GM11168 (cell line): Measurements from ENCODE around the gene MAPK7.

ENCODE experiments used
- in situ Hi-C: fragments of 300-500 bp; cut with MboI; formaldehyde crosslinking; loops from one replicate; pipeline ENCODE4 v1.12.0; 2022; ENCODE audit warnings: low sequenced_read_pairs; ENCODE audit not compliant: unreplicated experiment

The MAPK7 gene

DNA sequence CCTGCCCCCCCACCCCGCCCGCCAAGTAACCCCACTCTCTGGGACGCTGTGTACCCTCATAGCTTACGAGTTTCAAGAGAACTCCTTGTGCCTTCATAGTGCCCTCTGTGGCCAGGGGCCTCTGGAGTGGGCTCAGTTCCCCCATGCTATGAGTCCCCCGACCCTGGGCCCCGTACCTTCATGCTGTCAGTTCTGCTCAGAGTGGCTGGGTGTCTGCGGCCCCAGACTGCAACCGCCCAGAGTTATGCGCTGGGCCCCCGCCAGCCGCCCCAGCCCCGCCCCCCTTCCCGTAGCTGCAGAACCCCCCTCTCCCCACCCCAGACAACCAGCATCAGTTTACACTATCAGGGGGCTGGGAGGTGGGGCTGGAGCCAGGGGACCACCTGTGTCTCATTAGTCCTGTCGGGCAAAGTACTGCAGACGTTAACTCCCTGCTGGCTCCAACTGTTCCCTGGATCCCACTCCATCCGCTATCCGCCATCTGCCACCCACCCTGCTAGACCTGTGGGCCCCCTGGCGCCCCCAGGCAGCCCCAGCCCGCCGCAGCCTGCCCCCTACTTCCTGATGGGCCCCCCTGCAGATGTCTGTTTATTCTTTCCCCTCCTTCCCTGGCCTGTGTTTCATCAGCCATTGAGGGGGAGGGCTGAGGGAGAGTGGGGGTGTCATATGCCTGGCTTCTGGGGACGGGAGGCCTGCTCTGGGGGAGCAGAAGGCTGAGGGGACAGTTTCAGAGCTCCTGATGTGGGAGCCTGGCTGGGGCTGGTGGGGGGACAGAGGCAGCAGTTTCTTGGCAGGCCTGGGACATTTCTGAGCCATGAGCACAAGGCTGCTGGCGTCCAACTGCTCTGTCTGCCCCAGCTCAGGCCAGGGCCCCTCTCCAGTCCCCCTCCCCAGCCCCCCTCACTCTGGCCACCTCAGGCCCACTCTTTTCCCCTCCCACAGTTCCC, 8.9 kb downstream of the MAPK7 start, which contains the start of gene MFAP4:
MFAP4 (minus strand) TSS at position 217 of the 947 bp plus-strand sequence; CDS start at position 182, 35 bp downstream.
- in situ Hi-C loops: no loop called here

DNA sequence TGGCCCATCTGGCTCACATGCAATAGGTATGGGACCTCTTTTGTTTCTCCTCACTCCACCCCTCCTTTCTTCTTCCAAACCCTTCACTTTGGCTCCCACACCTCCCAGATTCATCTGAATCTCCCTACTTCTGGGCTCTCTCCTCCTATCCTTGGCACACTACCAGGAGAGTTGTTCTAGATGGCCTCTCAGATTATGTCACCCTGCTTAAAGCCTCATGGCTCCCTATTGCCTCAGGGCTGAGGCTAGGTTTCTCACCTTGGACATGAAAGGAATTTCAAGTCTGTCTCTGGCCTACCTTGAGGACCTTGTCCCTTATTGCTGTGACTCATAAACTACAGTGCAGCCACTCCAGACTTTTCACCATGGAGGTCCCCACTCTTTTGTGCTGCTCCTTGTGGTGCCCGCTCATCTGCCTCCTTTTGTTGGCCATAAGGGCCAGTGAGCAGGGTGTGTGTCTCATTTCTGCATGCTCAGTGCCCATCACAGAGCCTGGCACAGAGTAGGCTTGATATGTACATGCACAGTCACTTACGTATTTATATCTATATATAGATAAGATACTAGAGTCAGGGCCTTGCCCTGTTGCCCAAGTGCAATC, 9.7 kb downstream of the MAPK7 start:
- in situ Hi-C loops: no loop called here

DNA sequence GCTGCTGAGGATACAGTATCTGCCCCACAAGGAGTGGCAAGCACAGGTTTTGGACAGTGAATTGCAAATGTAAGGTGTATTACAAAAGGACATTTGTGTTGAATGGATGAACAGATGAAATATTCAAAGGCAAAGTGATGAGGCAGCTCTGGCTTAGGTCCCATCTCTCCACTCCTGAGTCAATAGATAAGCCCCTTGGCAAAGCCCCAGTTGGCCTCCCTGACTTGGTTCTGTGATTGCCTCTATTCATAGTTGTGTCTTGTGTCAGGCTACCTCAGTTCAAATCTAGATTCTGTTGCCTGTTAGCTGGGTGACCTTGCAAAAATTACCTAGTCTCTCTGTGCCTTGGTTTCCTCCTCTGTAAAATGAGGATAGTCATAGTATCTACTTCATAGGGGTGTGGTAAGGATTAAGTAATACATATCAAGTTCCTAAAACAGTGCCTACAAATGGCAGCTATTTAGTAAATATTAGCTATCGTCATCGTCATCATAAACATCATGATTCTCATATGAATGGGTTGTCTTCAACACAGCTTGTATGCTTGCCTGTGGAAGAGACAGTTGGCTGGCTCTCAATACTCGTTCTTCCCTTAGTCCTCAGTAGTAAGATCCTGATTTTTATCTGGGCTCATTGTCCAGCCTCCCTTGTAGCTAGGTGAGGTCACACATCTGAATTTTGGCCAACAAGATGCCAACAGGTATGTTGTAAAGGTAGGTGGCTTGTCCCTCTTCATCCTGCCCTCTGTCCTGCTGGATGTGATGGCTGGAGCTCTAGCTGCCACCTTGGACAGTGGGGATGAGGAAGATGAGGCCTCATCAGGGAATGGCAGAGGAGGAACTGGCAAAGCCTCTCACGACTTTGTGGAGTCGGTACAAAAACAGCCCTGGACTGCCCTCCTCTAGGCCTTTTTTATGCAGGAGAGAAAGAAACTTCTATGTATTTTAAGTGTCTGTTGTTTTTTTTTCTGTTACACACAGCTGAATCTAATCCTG, 10.8 kb downstream of the MAPK7 start:
- in situ Hi-C loops: no loop called here

DNA sequence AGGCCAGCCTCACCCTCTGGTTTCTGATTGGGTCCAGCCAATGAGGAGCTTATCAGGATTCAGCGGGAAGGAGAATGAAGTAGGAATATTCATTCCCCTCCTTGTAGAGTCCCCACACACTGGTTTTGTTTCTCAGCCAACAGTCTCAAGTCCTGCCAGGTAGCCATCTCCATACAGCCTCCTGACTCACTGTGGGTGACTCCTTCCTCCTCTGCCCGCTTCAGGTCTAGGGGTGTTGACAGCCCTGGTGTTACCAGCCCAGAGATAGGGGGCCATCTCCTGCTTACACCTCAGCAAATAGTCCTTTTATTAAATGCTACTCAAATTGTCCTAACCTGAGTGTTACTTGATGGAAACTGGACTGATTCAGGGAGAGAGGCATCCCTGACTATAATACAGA, 12.7 kb downstream of the MAPK7 start:
- in situ Hi-C loops: no loop called here

DNA sequence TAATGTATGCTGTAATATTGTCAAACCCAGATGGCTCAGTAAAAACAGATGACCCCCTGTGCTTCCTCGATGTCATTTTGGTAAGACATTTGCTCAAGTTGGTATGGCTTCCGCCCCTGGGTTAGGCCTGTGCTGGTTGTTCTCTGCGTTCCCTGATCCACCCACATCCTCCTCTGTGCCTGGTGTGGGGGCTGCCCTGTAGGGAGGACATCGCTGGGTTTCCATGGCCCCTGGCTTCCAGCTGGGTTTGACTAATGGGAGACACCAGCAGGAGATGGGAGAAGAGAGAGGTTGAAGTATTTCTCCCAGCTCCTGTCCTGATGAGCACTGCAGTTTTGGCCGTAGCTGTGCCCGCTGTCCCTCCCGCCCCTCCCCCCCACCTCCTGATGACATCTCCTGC, 13.1 kb downstream of the MAPK7 start:
- in situ Hi-C loops: no loop called here

DNA sequence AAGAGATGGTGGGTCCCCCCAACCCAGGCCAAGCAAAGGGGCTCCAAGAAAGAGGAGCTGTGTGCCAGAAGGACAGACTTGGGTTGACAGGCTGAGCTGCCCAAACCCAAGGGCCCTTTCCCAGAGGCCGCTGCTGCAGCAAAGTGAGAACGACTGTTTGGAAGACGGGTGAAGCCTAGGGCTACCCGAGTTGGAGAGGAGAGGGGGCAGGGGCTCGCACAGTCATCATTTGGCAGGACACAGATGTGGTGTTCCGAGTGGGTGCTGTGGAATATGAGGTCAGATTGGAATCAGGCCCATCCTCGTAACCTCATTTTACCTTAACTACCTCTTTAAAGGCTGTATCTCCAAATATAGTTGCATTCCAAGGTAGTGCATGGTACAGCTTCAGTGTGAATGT, 14.0 kb downstream of the MAPK7 start:
- in situ Hi-C loops: no loop called here

DNA sequence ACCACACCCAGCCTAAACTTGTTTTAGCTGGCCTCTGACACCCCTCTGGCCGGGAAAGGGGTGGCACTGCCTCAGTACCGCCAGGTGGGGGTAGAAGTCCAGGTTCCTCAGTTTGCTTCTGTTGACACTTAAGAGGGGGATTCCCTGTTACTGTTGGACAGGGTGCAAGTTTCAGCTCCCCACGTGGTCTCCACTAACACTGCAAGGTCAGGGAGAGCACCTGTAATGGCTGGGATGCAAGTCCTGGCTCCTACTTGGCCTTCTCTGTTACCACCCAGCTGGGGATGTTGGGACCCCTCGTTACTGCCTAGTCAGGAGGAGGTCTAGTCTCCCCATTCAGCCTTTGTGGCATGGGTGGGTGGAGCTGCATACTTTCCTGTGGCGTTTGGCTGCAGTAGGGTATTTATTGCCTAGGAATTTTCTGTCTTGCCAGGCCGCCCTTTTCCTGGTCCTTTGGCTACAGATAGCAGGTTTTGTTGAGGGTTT, 19.3 kb downstream of the MAPK7 start:
- in situ Hi-C loops: no loop called here

DNA sequence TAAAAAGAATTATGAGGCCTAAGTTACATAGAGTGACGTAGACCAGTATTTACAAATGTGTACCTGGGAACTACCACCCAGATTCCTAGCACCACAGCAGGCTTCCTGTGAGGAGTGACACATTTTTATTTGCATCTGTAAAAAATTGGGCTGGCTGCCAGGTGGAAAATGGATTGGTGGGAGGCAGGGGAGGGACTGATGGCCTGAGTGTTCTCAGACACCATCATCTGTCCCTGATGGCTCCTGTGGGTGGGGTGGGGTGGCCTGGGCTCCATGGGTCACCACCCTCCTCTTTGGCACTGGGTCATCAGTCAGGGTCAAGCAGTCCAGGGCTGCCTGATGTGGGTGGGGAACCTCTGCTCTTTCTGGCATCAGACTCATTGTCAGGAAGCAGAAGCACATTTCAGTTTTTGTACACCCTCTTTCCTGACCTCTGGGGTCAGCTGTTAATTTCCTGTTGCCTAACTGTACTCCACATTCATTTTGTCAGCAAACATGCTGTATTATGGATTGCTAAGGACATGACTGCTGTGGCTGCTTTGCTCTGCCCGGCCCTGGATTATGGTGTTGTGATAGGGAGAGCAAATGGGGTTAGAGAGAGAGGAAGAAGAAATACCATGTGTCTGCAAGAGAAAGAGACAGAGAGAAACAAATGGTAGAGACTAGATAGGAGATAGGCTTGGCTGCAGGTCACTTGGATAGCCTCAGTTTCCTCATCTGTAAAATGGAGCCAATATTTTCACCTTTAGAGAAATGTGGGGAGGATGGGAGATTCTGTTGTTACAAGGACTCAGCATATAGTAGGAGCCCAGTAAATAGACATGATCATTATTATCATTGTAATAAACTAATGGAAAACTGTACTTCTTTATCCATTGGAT, 20.2 kb downstream of the MAPK7 start:
- in situ Hi-C loops: no loop called here

DNA sequence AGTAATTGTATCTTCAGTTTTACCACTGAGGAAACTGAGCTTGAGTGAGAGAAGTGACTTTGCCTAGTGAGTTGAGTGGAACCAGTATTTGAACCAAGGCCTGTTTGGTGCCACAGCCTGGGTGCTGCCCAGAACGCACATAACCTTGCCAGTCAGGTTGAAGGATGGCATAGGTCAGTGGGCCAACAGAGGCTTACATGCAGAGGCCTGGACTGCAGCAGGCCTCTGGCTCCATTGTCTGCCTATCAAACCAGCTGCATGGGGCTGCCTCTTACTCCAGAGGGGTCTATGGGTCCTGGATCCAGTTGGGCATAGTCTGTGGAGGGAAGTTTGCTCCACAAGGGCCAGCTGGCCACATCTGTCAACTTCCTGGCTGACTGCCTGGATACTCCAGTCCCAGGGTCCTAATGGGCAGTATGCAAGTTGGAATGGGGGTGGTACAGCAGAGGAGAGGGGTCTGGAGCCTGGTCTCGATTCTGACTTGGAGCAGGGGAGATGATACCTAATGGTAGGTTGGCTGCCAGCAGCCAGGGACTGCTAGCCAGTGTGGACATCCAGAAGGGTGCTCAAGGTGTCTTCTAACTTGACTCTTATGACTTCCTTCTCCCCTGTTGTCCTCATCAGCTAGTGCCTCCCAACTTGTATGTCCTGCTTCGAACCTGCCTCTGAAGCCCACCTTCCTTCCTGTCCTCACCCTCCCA, 21.6 kb downstream of the MAPK7 start:
- in situ Hi-C loops: no loop called here

DNA sequence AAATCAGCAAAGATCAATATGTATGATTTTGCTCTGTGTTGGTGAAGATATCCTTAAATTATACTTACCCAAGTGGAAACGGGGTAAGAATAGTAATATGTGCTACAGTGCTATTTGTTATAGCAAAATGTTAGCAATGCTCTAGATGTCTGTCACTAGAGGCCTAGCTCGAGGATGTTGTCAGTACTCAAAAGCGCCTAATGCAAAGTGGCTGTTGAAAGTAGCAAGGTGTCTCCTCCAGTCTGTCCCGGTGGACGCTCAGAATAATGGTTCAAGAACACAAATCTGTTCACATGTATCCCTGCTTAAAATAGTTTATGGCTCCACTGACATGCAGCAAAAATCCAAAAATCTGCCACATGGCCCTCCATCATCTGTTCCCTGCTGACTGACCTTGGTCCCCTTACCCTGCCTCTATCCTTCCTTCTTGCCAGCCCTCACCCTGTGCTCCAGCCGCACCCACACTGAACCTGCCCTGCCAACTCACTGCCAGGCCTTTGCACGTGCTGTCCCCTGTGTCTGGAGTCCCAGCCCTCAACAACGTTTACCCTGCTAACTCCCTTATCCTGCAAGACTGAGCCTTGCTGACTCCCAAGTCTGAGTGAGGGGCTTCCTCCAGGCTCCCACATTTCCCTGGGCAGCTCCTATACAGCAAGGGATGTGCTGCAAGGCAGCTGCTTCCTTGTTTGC, 23.2 kb downstream of the MAPK7 start:
- in situ Hi-C loops: no loop called here

DNA sequence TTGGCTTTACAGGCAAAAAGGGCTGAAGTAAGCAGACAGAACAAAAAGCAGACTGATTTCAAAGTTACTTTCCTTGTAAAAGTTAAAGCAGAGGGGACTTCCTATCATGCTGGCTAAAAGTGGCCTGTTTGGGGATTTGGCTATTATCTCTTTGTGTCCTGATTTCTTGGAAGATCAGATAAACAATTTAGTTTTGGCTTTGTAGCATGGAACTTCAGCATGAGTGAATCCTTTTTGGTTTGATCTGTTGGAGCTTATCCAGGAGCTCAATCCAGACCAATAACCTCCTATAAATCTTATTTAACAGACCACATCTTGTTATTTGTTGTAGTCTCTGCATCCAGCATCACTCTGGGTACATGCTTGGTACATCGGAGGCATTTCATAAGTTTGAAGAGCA, 23.9 kb downstream of the MAPK7 start:
- in situ Hi-C loops: no loop called here

DNA sequence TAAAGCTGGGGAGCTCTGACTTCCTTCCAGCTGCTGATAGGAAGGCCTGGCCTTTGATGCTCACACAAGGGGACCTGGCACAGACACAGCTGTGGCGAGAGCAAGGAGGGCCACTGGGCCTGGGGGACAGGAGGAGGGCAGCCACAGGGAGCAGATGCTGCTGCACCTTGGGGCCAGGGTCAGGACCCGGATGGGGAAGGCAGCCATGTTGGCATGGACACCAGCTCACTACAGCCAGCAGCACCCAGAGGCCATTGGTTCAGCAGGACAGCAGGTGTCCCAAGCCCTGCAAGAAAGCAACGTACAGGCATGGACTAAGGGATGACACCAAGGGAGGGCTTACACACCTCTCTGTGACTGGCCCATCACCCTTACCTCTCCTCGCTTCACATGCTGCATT, 24.7 kb downstream of the MAPK7 start:
- in situ Hi-C loops: no loop called here

DNA sequence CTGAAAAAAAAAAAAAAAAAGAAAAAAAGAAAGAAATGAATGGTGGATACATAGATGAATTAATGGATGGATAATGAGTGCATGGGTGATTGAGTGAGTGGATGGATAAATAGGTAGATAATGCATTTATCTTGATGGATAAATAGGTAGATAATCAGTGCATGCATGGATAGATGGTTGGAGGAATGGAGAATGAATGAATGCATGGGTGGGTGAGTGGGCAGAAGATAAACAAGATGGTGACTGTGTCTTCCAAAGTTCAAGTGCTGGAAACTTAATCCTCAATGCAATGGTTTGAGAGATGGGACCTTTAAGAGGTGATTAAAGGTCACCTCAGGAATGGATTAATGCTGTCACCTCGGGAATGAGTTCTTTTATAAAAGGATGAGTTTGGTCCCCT, 26.0 kb downstream of the MAPK7 start:
- in situ Hi-C loops: no loop called here

DNA sequence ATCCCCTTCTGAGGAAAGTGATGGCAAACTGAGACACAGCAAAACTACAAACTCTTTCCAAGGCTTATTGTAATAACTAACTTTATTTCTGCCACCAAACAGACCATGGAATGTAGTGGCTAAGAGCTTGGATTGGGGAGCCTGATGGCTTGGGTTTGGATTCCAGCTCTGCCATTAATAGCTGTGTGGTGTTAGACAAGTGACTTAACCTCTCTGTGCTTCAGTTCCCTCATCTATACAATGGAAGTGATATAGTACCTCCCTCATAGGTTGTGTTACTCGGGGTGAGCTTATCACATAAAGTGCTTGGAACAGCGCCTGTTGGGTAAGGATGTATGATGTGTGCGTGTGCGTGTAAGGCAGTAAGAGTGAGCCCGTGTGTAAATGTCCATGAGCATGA, 26.8 kb downstream of the MAPK7 start:
- in situ Hi-C loops: no loop called here

DNA sequence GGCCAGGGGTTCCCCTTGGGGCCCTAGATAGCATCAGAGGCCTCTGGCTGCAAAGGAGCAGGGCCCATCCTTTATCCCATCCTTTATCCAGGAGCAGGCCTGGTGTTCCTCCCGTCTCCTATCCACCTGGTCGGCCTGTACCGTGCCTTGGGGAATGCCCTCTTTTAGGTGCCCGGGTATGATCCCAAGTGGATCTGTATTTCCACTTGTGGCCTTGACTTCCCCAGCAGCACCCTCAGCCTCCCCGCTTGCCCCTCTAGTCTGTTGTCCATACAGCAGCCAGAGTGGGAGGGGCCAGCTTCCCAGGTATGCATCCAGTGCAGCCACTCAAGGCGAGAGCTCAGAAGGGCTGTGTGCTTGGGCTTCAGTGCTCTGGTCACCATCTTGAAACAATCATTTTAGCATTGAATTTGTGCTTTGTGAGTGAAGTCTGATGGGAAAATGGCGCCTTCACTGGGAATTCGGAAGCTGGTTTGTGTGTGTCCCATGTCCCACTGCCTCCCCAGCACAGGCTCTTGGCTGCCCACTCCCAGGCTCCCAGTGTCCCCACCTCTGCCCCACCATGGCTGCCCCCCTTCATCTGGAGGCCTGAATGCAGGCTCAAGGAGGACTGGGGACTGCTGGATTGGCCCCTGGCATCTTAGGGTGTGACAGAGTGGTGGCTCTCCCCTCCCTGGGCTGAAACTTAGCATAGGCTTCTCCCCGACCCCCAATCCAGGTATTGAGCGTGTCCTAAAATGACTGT, 29.5 kb downstream of the MAPK7 start:
- in situ Hi-C loops: no loop called here

DNA sequence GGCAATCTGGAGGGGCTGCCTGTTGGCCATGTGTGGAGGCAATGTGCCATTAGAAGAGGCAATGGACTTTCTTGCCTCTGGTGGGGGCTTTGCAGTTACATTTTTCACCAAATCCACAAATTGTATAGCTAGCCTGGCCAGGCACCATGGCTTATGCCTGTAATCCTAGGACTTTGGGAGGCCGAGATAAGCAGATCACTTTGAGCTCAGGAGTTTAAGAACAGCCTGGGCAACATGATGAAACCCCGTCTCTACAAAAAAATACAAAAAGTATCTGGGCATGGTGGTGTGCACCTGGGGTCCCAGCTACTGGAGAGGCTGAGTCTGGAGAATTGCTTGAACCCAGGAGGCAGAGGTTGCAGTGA, 30.0 kb downstream of the MAPK7 start:
- in situ Hi-C loops: no loop called here

DNA sequence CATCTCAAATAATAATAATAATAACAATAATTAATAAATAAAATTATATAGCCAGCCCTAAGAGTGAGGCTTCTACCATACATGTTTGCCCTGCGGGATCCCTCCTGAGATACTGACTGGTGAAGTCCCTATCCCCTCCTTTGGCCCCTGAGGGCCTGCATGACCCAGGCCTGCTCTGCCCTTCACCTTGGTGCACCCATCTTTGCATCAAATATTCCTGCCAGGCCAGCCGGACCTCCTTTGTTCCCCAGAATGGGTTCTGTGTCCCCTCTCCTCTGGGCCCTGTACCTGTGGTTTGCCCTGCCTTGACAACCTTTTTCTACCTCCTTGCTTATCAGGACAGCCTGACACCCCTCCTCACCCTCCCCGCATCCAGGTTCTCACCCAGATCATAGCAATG, 30.8 kb downstream of the MAPK7 start:
- in situ Hi-C loops: no loop called here

DNA sequence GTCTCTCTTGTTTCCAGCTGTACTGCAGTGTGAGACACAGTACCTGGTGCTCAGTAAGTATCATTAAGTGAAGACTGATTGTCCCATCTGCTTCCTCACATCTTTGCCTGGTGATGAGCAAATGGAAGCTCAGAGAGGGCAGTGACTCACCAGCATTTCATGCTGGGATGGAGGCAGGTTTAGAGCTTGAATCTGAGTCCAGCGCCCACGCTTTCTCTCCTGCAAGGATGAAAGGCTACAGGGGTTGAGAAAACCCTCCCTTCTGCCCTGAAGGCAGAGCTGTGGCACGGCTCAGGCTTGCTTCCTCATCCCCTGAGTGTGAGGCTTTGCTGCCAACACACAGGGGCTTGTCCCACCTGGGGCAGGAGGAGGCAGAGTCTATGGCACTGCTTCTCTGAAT, 31.2 kb downstream of the MAPK7 start:
- in situ Hi-C loops: no loop called here
